Right lobe of liver (tissue), 6 donors: Measurements from ENCODE around the gene PRKAG3. TPM values are rescaled to one million over a fixed set of nuclear protein-coding genes. Genes with fewer than 3 reads are reported as not detected.

ENCODE experiments used
- ATAC-seq, 4 donors: fragments of 200-7000 bp; cut with Tn5 transposase; one replicate each; pipeline ENCODE4 v1.9.1; 2020; ENCODE audit warnings: mild to moderate bottlenecking in 4 of 4, moderate library complexity in 4 of 4
- DNase-seq, 3 donors: peaks; one replicate each; pipeline ENCODE4 v3.0.0-alpha.2; 2020
- H3K27ac ChIP-seq, 3 donors: fragments of 200-600 bp; one replicate each; pipeline ENCODE4 v1.8.0; 2022
- H3K27me3 ChIP-seq, 2 donors: fragments of 200-600 bp; one replicate each; pipeline ENCODE4 v1.8.0; 2022
- H3K36me3 ChIP-seq, 4 donors: fragments of 200-600 bp; sonication (generic) in 1 of 4; one replicate each; pipeline versions ENCODE4 v1.5.1 to v1.8.0; 2017 to 2022; ENCODE audit warnings: control low read depth in 1 of 4
- H3K4me1 ChIP-seq, 4 donors: fragments of 200-600 bp; sonication (generic) in 1 of 4; one replicate each; pipeline versions ENCODE4 v1.5.1 to v1.8.0; 2017 to 2022; ENCODE audit warnings: control low read depth in 1 of 4
- H3K4me3 ChIP-seq, 3 donors: fragments of 200-600 bp; one replicate each; pipeline ENCODE4 v1.8.0; 2022
- H3K9me3 ChIP-seq, 4 donors: fragments of 200-600 bp; sonication (generic) in 1 of 4; one replicate each; pipeline versions ENCODE4 v1.5.1 to v1.8.0; 2017 to 2022; ENCODE audit warnings: control low read depth in 1 of 4
- POLR2A ChIP-seq: fragments of 450-650 bp; IDR thresholded peaks from one replicate; pipeline ENCODE4 v1.6.1; 2017; ENCODE audit warnings: antibody characterized with exemption, mild to moderate bottlenecking
- WGBS: methylation state at CpG from one replicate; pipeline ENCODE4 v1.1.6; 2018; ENCODE audit warnings: low coverage, low lambda C conversion rate; ENCODE audit not compliant: insufficient coverage; ENCODE audit errors: missing lambda C conversion rate; 5-methylcytosine and 5-hydroxymethylcytosine counted together
- intact Hi-C, 2 donors: fragments of 100-400 bp; cut with DNase I; formaldehyde crosslinking; loops; one replicate each; pipeline versions ENCODE4 v1.11.2 to v1.14.1; 2022
- total RNA-seq, 6 experiments: library from RNA; depleted of rRNA in 2 of 6; stranded (reverse); fragments of >200 nt in 2 of 6; fragmentation: NEBNext Ultra II Directional in 3 of 6; extraction: Animal tissue kit (Norgen Biotek cat#: 25700) in 3 of 6; gene quantifications; one replicate each; pipeline versions ENCODE4 v1.1.0 to v1.2.4, GENCODE V29; 2016 to 2023
- TF ChIP-seq, protein P1 (sequence below), 4 donors: fragments of 200-600 bp in 3 of 4; fragments of 450-650 bp in 1 of 4; IDR thresholded peaks; one replicate each; pipeline versions ENCODE4 v1.5.1 to v1.8.0; 2016 to 2022; ENCODE audit warnings: antibody characterized with exemption in 4 of 4, mild to moderate bottlenecking in 2 of 4
- donor health status: DM: no; HTN: yes; CAD: no.
- donor health status: DM: no; HTN: no; CAD: no.
- donor health status: DM: no; HTN: no; CAD: no.
- donor health status: DM: no; HTN: yes; CAD: no.
- donor health status: DM: no; HTN: yes; CAD: no.

Gene PRKAG3
- total RNA-seq, 6 experiments from 2014 or later = not detected

DNA sequence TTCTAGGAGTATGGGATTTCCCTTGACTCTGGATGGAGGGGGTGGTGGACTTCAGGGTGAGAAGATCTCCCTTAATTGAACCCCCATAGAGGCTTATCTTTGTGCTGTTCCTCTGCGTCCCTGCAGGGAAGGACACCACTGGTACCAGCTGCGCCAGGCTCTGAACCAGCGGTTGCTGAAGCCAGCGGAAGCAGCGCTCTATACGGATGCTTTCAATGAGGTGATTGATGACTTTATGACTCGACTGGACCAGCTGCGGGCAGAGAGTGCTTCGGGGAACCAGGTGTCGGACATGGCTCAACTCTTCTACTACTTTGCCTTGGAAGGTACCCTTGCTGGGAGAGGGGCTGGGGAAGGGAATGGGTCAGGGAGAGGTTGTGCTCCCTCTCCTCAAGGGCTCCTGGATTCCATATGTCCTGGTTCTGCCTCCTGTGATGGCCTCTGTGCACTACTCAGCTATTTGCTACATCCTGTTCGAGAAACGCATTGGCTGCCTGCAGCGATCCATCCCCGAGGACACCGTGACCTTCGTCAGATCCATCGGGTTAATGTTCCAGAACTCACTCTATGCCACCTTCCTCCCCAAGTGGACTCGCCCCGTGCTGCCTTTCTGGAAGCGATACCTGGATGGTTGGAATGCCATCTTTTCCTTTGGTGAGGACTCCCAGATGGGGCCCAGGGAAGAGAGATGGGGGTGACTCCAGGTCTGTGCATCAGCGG is 19.3 kb downstream of the PRKAG3 start:
- no peak for ATAC-seq
- 97% methylated on average over 12 of the region's 21 CpGs for WGBS
- H3K9me3 ChIP-seq = no peaks in the 10 kb centered on the region
- H3K4me3 ChIP-seq = no peak overlapping the region
- H3K4me1 ChIP-seq = peaks cover 0 to 8% (median 3%) of the 10 kb centered on the region in 4 donors
- peaks cover 0 to 78% (median 31%) of the 10 kb centered on the region in 4 donors for H3K36me3 ChIP-seq
- TF ChIP-seq, protein P1, sequence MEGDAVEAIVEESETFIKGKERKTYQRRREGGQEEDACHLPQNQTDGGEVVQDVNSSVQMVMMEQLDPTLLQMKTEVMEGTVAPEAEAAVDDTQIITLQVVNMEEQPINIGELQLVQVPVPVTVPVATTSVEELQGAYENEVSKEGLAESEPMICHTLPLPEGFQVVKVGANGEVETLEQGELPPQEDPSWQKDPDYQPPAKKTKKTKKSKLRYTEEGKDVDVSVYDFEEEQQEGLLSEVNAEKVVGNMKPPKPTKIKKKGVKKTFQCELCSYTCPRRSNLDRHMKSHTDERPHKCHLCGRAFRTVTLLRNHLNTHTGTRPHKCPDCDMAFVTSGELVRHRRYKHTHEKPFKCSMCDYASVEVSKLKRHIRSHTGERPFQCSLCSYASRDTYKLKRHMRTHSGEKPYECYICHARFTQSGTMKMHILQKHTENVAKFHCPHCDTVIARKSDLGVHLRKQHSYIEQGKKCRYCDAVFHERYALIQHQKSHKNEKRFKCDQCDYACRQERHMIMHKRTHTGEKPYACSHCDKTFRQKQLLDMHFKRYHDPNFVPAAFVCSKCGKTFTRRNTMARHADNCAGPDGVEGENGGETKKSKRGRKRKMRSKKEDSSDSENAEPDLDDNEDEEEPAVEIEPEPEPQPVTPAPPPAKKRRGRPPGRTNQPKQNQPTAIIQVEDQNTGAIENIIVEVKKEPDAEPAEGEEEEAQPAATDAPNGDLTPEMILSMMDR (IDR thresholded peaks at IDR 0.05) = no peak
- TF ChIP-seq POLR2A = no peak
- intact Hi-C loops = no loop called here
- H3K27ac ChIP-seq = no peak overlapping the region
- no peaks in the 10 kb centered on the region for H3K27me3 ChIP-seq
- no peak for DNase-seq

- Histone ChIP-seq H3K27me3 (no peaks in the 10 kb centered on the region), H3K36me3 (peaks cover 0 to 69% (median 26%) of the 10 kb centered on the region in 4 donors), H3K4me1 (peaks cover 0 to 15% (median 7%) of the 10 kb centered on the region in 4 donors), H3K27ac (no peak overlapping the region), H3K4me3 (no peak overlapping the region), H3K9me3 (no peaks in the 10 kb centered on the region)
- TF ChIP-seq, protein P1 (IDR thresholded peaks at IDR 0.05) = no peak
- no peak for TF ChIP-seq POLR2A
- ATAC-seq = peak in 1 of 4 donors; percentile 34
- no peak for DNase-seq
- intact Hi-C loops = no loop called here
- WGBS = 90% methylated on average over 2 of the region's 4 CpGs
Measured at GRCh38 chr2:218811382-218811781, 20.2 kb downstream of the PRKAG3 start.

DNA sequence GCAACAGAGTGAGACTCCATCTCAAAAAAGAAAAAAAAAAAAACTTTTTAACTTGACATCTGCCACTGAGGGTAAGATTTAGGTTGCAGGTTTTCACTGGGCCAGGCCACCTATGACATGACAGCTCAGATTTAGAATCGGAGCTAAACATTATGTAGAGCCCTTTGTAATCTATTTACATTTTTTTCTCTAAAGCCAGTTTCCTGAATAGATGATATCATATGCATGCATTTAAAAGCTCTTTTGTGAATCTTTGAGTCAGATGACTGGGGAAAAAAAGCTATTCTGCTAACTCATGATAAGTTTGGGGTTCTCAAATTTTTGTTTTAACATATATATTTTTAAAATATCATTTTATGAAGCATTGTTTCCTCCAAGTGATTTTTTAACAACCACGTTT is 21.3 kb downstream of the PRKAG3 start:
- Histone ChIP-seq H3K4me1 (peaks cover 0 to 24% (median 11%) of the 10 kb centered on the region in 4 donors), H3K27ac (no peak overlapping the region), H3K36me3 (peaks cover 0 to 58% (median 20%) of the 10 kb centered on the region in 4 donors), H3K4me3 (no peak overlapping the region), H3K9me3 (no peaks in the 10 kb centered on the region), H3K27me3 (no peaks in the 10 kb centered on the region)
- WGBS = 70% methylated on average over 2 of the region's 2 CpGs
- TF ChIP-seq POLR2A = no peak
- DNase-seq (no peak), ATAC-seq (no peak)
- intact Hi-C loops = no loop called here

DNA sequence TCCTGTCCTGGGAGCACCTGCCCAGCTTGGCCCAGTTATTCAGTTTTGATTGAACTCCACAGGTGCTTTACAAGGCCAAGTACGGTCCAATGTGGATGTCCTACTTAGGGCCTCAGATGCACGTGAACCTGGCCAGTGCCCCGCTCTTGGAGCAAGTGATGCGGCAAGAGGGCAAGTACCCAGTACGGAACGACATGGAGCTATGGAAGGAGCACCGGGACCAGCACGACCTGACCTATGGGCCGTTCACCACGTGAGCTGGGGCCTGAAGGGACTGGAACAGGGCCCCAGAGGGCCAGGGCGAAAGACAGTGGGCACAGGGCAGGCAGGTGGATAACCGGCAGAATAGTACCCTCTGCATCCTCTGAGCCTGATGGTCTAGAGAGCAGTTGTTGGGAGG is 22.1 kb downstream of the PRKAG3 start:
- 92% methylated on average over 2 of the region's 12 CpGs for WGBS
- TF ChIP-seq, protein P1 (IDR thresholded peaks at IDR 0.05) = no peak
- no peak for TF ChIP-seq POLR2A
- Histone ChIP-seq H3K36me3 (peaks cover 0 to 50% (median 16%) of the 10 kb centered on the region in 4 donors), H3K4me3 (no peak overlapping the region), H3K27me3 (no peaks in the 10 kb centered on the region), H3K9me3 (no peaks in the 10 kb centered on the region), H3K4me1 (peaks cover 0 to 24% (median 11%) of the 10 kb centered on the region in 4 donors), H3K27ac (no peak overlapping the region)
- ATAC-seq (no peak), DNase-seq (no peak)
- intact Hi-C loops = no loop called here

DNA sequence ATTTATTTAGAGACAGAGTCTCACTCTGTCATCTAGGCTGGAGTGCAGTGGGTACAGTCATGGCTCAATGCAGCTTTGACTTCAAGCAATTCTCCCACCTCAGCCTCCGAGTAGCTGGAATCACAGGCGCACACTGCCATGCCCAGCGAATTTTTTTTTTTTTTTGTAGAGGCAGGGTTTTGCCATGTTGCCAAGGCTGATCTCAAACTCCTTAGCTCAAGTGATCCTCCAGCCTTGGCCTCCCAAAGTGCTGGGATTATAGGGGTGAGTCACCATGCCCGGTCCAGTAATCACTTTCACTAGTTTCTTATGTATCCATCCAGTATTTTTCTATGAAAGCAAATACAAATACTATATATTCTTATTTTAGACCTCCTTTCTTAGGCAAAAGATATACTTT is 24.0 kb downstream of the PRKAG3 start:
- Histone ChIP-seq H3K36me3 (peaks cover 0 to 32% (median 3%) of the 10 kb centered on the region in 4 donors), H3K27ac (peak overlapping the region in 2 of 3 donors; percentile 0 to 41), H3K27me3 (no peaks in the 10 kb centered on the region), H3K9me3 (no peaks in the 10 kb centered on the region), H3K4me1 (peaks cover 0 to 24% (median 11%) of the 10 kb centered on the region in 4 donors), H3K4me3 (no peak overlapping the region)
- ATAC-seq (no peak), DNase-seq (no peak)
- intact Hi-C loops = no loop called here
- no peak for TF ChIP-seq POLR2A
- TF ChIP-seq, protein P1 (IDR thresholded peaks at IDR 0.05) = no peak
- 79% methylated on average over 4 of the region's 4 CpGs for WGBS
